Esophagus squamous epithelium (tissue), 5 donors: Measurements from ENCODE around the gene TXN2. TPM values are rescaled to one million over a fixed set of nuclear protein-coding genes. Genes with fewer than 3 reads are reported as not detected.
"Not testable (repeated sequence)": the region's sequence is repeated elsewhere in the genome, so short reads cannot be mapped to it uniquely, and the experiment has no call there.

Experiments used
- DNase-seq: peaks from one replicate; lab custom pipeline; 2025; lab: John Stamatoyannopoulos, UW
- H3K27ac ChIP-seq, 4 donors: fragments of 200-600 bp; sonication (generic); one replicate each; pipeline ENCODE4 v1.5.1; 2016 to 2019; ENCODE audit warnings: mild to moderate bottlenecking in 1 of 4
- H3K27me3 ChIP-seq, 4 donors: fragments of 200-600 bp; sonication (generic); 1 replicate in 3 of 4; 2 replicates in 1 of 4; pipeline versions ENCODE4 v1.5.1 to v1.6.0; 2017 to 2021; ENCODE audit warnings: antibody characterized with exemption in 1 of 4
- H3K36me3 ChIP-seq, 3 donors: fragments of 200-600 bp; sonication (generic); one replicate each; pipeline ENCODE4 v1.5.1; 2016 to 2019
- H3K4me1 ChIP-seq, 3 donors: fragments of 200-600 bp; sonication (generic); one replicate each; pipeline ENCODE4 v1.5.1; 2017 to 2019
- H3K4me3 ChIP-seq, 4 donors: fragments of 200-600 bp; sonication (generic); 1 replicate in 3 of 4; 2 replicates in 1 of 4; pipeline ENCODE4 v1.5.1; 2016 to 2019; ENCODE audit warnings: mild to moderate bottlenecking in 2 of 4, moderate library complexity in 1 of 4
- H3K9me3 ChIP-seq, 3 donors: fragments of 200-600 bp; sonication (generic); one replicate each; pipeline ENCODE4 v1.5.1; 2016 to 2019
- CTCF ChIP-seq, 6 experiments: fragments of 450-650 bp in 4 of 6; fragments of 200-600 bp in 2 of 6; sonication (generic) in 2 of 6; IDR thresholded peaks; one replicate each; pipeline ENCODE4 v1.5.1; 2016 to 2019; ENCODE audit warnings: antibody characterized with exemption in 6 of 6, mild to moderate bottlenecking in 4 of 6, moderate library complexity in 4 of 6
- POLR2A ChIP-seq, 4 donors: fragments of 450-650 bp; IDR thresholded peaks; one replicate each; pipeline ENCODE4 v1.6.1; 2017; ENCODE audit warnings: antibody characterized with exemption in 4 of 4, mild to moderate bottlenecking in 4 of 4, moderate library complexity in 3 of 4
- WGBS, 2 donors: methylation state at CpG; one replicate each; pipeline ENCODE4 v1.1.5; 2018; 5-methylcytosine and 5-hydroxymethylcytosine counted together
- intact Hi-C: fragments of 100-400 bp; cut with DNase I; formaldehyde crosslinking; loops from one replicate; pipeline ENCODE4 v1.15.0; 2022
- total RNA-seq, 4 donors: library from RNA; depleted of rRNA; stranded (reverse); fragments of >200 nt; gene quantifications; one replicate each; pipeline ENCODE4 v1.1.0, GENCODE V29; 2016
- donor health status: DM: yes; HTN: yes; CAD: no.

Gene TXN2
- total RNA-seq, 4 donors from 2014 or later = 58.4 to 88.4 (median 72.3) TPM

GRCh38 chr22:36431977-36432376 is 49.5 kb downstream of the TXN2 start:
- WGBS, 2 donors = 93 to 95% methylated on average over 5 to 7 of the region's 9 CpGs
- TF ChIP-seq CTCF (IDR thresholded peaks at IDR 0.05) (no peak), POLR2A (IDR thresholded peaks at IDR 0.05) (no peak)
- Histone ChIP-seq H3K4me3 (no peak overlapping the region), H3K36me3 (no peaks in the 10 kb centered on the region), H3K4me1 (peaks cover 12 to 37% (median 16%) of the 10 kb centered on the region in 3 donors), H3K9me3 (no peaks in the 10 kb centered on the region), H3K27ac (no peak overlapping the region), H3K27me3 (no peaks in the 10 kb centered on the region)
- DNase-seq = no peak
- intact Hi-C loops = no loop called here

- Histone ChIP-seq H3K27me3 (no peaks in the 10 kb centered on the region), H3K9me3 (no peaks in the 10 kb centered on the region)
- intact Hi-C loops = no loop called here
These were observed 50.6 kb downstream of the TXN2 start for GRCh38 chr22:36430863-36431262.

GRCh38 chr22:36427952-36428351 is 53.5 kb downstream of the TXN2 start:
- H3K4me3 ChIP-seq, H3K27me3 ChIP-seq, H3K36me3 ChIP-seq, H3K27ac ChIP-seq, DNase-seq, intact Hi-C loops, H3K9me3 ChIP-seq: not testable (repeated sequence)
- peaks cover 4 to 20% (median 8%) of the 10 kb centered on the region in 3 donors for H3K4me1 ChIP-seq
- 79 to 89% methylated on average over 11 of the region's 11 CpGs for WGBS, 2 donors

More at GRCh38 chr22:36430863-36431262, 50.6 kb downstream of the TXN2 start:
- Histone ChIP-seq H3K27ac (no peak overlapping the region), H3K4me3 (no peak overlapping the region), H3K4me1 (peaks cover 11 to 38% (median 21%) of the 10 kb centered on the region in 3 donors), H3K36me3 (no peaks in the 10 kb centered on the region)
- WGBS, 2 donors = 83 to 94% methylated on average over 2 to 5 of the region's 9 CpGs
- no peak for TF ChIP-seq POLR2A (IDR thresholded peaks at IDR 0.05)
- TF ChIP-seq CTCF (IDR thresholded peaks at IDR 0.05) = no peak
- no peak for DNase-seq

- 40 to 86% methylated on average over 1 of the region's 2 CpGs for WGBS, 2 donors
- Histone ChIP-seq H3K4me3 (no peak overlapping the region), H3K4me1 (peaks cover 4 to 16% (median 6%) of the 10 kb centered on the region in 3 donors), H3K36me3 (no peaks in the 10 kb centered on the region), H3K9me3 (no peaks in the 10 kb centered on the region), H3K27ac (peak overlapping the region in 3 of 4 donors; percentile 46 to 52 (median 48)), H3K27me3 (no peaks in the 10 kb centered on the region)
- TF ChIP-seq POLR2A (IDR thresholded peaks at IDR 0.05) = no peak
- no peak for TF ChIP-seq CTCF (IDR thresholded peaks at IDR 0.05)
- no peak for DNase-seq
- intact Hi-C loops = no loop called here
These were observed 55.4 kb downstream of the TXN2 start for GRCh38 chr22:36425977-36426523.

GRCh38 chr22:36424901-36425579 is 56.4 kb downstream of the TXN2 start:
- WGBS, 2 donors = 88 to 91% methylated on average over 5 of the region's 5 CpGs

GRCh38 chr22:36424466-36424865 is 57.0 kb downstream of the TXN2 start:
- DNase-seq, H3K4me3 ChIP-seq, H3K36me3 ChIP-seq, H3K9me3 ChIP-seq, H3K27me3 ChIP-seq, intact Hi-C loops: not testable (repeated sequence)
- Histone ChIP-seq H3K4me1 (peaks cover 8 to 31% (median 14%) of the 10 kb centered on the region in 3 donors), H3K27ac (peak overlapping the region in 1 of 4 donors; percentile 5)
- 47 to 59% methylated on average over 5 of the region's 5 CpGs for WGBS, 2 donors

More at GRCh38 chr22:36424901-36425579, 56.4 kb downstream of the TXN2 start:
- no peak for DNase-seq
- TF ChIP-seq POLR2A (IDR thresholded peaks at IDR 0.05) (no peak), CTCF (IDR thresholded peaks at IDR 0.05) (no peak)
- H3K27me3 ChIP-seq = no peaks in the 10 kb centered on the region
- intact Hi-C loops = no loop called here
- H3K4me1 ChIP-seq = peaks cover 6 to 25% (median 10%) of the 10 kb centered on the region in 3 donors
- no peaks in the 10 kb centered on the region for H3K36me3 ChIP-seq
- H3K9me3 ChIP-seq = no peaks in the 10 kb centered on the region
- H3K27ac ChIP-seq = no peak overlapping the region
- H3K4me3 ChIP-seq = no peak overlapping the region
